Cortex of kidney (tissue), 1 donor: ENCODE measurements around the gene FRYL.
"Not testable (repeated sequence)": the region's sequence is repeated elsewhere in the genome, so short reads cannot be mapped to it uniquely, and the experiment has no call there.

Experiments
- DNase-seq: peaks from one replicate; lab custom pipeline; 2025; lab: John Stamatoyannopoulos, UW

Gene FRYL

GRCh38 chr4:48698029-48698971 is 81.8 kb downstream of the FRYL start:
- DNase-seq: no peak

- not testable (repeated sequence) for DNase-seq
Measured at GRCh38 chr4:48697516-48697915, 82.6 kb downstream of the FRYL start.

GRCh38 chr4:48694824-48695223 is 85.3 kb downstream of the FRYL start:
- no peak for DNase-seq

- no peak for DNase-seq
Measured at GRCh38 chr4:48693856-48694574, 86.1 kb downstream of the FRYL start.

- no peak for DNase-seq
Measured at GRCh38 chr4:48692897-48693296, 87.2 kb downstream of the FRYL start.

GRCh38 chr4:48692044-48692443 is 88.0 kb downstream of the FRYL start:
- no peak for DNase-seq

DNA sequence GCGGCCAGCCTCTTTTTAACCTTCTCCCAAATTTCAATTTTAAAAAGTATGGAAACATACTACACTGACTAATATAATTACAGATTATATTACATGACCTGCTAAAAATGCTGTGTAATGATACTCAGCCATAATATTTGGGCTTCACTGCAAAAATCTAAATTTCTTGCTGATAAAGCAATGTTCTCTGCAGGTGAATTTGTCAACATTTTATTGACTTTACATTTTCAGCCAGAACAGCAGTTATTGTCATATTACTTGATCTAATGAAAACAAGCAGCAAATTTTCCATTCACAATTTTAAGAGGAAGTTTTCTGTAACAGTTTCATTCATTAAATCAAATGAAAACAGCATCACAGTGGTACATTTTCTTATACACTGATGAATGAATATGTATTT is 91.1 kb downstream of the FRYL start:
- DNase-seq: no peak

DNA sequence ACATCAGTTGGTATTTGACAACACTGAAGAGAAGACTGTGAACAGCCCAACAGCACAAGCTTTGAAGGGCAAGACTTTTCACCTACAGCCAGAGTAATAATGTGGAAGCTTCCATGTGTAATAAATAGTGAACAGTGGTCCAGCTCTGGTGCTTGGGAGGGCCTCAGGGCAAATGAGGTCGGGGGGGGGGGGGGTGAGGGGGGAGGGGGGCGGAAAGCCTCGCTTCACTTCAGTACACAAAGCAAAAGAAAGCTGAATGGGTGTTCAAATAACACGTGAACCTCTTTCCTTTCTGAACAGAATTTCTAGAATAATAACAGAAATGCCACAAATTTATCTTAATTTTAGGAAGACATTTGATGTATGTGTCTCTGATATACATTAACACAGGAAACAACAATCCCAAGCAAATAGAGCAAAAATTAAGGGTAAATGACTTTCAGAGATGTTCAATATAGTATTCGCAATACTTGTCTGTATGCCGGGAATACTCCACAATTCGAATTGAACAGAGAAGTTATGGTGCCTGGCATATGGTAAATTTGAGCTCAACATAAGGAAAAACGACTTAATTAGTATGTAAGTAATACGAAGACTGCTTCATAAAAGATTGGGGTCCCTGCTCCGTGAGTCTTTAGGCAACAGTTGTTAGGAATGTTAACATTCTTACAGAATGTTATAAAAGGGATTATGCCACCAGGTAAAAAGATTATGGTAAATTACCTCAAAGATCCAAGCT is 92.6 kb downstream of the FRYL start:
- DNase-seq: no peak

DNA sequence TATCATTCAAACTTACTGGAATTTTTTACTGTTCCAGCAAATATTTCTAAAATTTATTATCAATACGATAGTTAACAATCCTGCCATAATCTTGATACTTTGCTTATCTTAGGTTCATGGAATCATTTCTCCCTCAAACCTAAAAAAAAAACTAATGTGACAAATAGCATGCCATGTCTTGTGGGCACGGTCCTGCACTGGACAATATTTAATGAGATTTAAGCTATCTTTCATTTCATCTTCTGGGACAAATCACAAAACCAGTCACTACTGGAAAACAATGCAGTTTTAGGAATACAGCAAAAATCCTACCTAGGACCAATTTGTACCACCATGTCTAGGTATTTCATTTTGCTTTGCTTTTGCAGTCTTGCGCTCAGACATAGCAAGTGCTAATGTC is 93.7 kb downstream of the FRYL start:
- no peak for DNase-seq

DNA sequence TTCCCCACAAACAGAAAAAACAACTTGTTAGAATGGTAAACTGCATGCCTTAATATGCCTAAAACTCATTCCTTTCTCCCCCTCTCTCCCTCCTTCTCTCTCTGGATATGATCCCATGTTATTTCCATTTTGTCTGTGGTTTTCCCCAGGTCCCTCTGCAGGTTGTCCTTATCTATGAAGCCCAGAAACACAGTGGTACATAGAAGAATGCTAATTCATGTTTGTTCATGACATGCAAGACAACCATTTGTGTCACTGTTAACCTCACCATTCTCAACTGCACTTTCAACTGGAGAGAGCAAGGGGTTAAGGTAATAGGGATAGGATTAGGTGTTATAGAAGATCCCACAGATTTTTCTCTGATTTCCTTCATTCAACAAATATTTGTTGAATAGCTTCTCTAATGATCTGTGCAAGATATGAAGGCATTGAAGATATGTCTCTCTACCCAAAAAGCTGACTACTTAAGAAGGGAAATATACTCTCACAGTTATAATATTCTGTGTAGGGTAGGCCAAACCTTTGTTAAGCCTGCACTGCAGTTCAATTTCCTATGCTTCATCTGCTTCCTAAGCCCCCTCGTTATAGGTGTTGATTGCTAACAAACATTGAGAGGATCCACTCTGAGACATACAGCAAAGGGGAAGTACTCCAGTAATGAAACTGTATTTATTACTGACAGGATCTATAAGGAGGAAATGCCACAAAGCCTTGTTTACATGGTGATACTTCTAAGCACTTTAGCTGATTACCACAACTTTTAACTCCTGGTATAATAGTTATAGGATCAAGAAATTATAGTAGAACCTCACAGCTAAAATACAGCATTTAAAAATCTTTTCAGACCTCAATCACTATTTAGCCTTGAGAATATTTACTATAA is 96.1 kb downstream of the FRYL start:
- DNase-seq: no peak

DNA sequence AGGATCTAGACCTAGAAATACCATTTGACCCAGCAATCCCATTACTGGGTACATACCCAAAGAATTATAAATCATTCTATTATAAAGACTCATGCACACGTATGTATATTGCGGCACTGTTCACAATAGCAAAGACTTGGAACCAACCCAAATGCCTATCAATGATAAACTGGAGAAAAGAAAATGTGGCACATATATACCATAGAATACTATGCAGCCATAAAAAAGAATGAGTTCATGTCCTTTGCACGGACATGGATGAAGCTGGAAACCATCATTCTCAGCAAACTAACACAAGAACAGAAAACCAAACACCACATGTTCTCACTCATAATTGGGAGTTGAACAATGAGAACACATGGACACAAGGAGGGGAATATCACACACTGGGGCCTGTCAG is 97.2 kb downstream of the FRYL start:
- DNase-seq: not testable (repeated sequence)

DNA sequence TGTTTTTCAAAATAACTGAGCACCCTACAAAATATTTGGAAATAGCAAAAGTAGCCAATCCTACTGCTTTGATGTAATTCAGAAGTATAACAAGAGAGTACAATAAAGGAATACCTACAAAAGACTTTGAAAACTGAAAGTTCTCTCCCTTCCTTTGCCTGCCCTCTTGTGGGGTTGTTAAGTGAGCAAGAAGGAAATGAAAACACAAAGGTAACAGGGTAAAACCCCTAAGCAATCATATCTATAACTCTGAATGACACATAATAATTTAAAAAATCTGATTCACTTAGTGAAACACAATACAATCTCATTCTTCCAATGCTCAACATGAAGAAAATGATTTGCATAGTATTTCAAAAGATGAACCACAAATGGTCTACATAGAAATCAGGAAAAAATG is 98.2 kb downstream of the FRYL start:
- no peak for DNase-seq

GRCh38 chr4:48680848-48681568 is 99.1 kb downstream of the FRYL start:
- DNase-seq: no peak

- no peak for DNase-seq
Measured at GRCh38 chr4:48673537-48673936, 106.5 kb downstream of the FRYL start.

- DNase-seq: no peak
Measured at GRCh38 chr4:48670587-48670986, 109.5 kb downstream of the FRYL start.

DNA sequence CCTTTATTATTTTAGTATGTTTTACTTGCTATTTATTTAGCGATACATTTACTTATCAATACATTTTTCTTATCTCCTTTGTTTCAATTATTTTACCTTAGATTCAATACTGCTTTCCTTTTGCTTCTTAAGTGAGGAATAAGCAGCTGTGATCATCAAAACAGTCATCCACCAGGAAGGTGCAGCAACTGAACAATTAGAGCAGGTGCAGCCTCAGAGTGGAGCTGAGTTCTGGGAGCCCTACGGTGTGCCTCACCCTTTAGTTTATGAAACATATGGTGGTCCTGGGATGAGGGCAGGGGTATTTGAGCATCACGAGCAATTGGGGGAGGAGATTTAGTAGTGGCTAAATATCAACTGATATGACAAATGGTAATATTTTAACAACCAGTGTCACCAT is 111.0 kb downstream of the FRYL start:
- no peak for DNase-seq

DNA sequence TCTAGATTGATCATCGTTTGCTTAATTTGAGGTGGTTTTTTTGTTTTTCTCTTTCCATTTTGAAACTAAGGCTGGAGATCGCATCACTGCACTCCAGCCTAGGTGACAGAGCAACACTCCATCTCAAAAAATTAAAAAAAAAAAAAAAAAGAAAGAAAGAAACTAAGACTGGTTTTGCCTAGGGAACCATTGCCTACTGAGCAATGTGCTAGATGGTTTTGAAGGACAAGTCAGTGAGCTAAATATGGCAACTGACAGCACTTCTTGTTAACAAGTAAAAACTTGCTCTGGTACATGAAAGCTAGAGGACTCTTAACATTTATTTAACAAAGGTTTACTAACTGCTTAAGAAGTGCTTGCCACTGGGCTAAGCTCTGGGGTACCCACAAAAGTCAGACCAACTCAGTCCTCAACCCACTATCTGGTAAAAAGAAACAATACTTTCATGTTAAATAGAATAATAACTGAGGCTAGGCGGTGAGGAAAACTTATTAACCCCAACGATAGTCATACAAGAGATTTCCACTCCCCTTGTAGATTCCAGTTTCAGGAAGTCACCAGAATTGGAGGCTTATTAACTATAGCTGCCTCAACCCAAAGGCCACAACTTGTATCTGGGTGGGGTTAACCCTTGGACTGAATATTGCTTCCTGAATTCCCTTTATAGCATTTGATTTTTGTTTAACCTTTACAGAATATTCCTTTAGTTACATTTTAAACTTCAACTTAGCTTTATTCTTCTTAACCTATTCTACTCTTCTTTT is 111.6 kb downstream of the FRYL start:
- no peak for DNase-seq

- no peak for DNase-seq
Measured at GRCh38 chr4:48667148-48667547, 112.9 kb downstream of the FRYL start.

- no peak for DNase-seq
Measured at GRCh38 chr4:48665555-48666186, 114.4 kb downstream of the FRYL start.

GRCh38 chr4:48664938-48665337 is 115.1 kb downstream of the FRYL start:
- no peak for DNase-seq
